Measurements from ENCODE around the gene MISP3. TPM values are rescaled to one million over a fixed set of nuclear protein-coding genes. Genes with fewer than 3 reads are reported as not detected.

The MISP3 gene
- total RNA-seq, 2 donors from 2014 or later, result 12.4 to 17.2 TPM

DNA sequence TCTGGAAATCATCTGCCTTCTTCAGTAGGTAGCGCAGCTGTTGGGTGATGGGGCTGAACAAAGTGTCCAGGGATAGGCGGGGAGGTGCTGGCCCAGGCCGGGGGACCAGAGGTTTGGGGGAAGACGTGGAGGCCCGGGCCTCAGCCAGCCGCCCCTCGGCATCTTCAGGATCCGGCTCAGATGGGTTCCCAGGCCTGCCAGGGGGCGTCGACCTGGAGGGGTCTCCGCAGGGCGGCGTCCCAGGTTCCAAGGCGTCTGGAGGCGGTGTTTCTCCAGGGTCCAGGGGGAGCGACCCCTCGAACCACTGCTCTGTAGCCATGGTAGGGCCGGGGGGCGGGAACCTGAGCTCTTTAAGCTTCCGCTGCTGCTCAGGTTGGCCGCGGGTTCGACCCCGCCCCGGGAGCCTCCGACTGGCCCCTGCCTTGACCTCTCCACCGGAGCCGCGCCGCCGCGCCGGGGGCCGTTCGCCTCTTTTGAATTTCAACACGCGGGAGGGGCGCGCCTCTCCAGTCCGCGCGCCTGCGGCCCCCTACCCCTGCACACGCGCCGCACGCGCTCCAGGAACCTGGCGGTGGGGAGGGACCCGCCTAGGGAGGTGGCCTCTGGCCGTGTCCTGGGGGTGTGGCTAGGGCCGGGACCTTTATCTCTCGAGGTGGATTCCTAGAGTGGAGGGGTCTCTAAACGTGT is 12.9 kb downstream of the MISP3 start, which contains the start of gene C19orf67:
Gene C19orf67 (minus strand): TSS at position 475 of the 687 bp plus-strand sequence. CDS start 156 bp downstream, at position 319.
- 70% methylated on average over 47 of the region's 54 CpGs for WGBS
- Histone ChIP-seq H3K9me3 (no peaks in the 10 kb centered on the region), H3K27ac (no peak within 1 kb of the TSS), H3K27me3 (replicated peaks; ENCODE audit: insufficient read depth) (no peaks in the 10 kb centered on the region), H3K36me3 (no peaks in the 10 kb centered on the region), H3K4me1 (replicated peaks) (no peaks in the 10 kb centered on the region), H3K4me3 (no peak within 1 kb of the TSS)
- intact Hi-C loops (cut with DNase I), result loop anchor here (10.0 kb wide), 1 partner anchor 311 kb away; the partner anchor contains the start of gene C19orf53
- DNase-seq (ENCODE audit: low spot score), result no peak
- TF ChIP-seq POLR2AphosphoS5 (IDR thresholded peaks at IDR 0.05), result no peak
- TF ChIP-seq POLR2A (IDR thresholded peaks at IDR 0.05), result no peak
- TF ChIP-seq, protein P1, sequence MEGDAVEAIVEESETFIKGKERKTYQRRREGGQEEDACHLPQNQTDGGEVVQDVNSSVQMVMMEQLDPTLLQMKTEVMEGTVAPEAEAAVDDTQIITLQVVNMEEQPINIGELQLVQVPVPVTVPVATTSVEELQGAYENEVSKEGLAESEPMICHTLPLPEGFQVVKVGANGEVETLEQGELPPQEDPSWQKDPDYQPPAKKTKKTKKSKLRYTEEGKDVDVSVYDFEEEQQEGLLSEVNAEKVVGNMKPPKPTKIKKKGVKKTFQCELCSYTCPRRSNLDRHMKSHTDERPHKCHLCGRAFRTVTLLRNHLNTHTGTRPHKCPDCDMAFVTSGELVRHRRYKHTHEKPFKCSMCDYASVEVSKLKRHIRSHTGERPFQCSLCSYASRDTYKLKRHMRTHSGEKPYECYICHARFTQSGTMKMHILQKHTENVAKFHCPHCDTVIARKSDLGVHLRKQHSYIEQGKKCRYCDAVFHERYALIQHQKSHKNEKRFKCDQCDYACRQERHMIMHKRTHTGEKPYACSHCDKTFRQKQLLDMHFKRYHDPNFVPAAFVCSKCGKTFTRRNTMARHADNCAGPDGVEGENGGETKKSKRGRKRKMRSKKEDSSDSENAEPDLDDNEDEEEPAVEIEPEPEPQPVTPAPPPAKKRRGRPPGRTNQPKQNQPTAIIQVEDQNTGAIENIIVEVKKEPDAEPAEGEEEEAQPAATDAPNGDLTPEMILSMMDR (IDR thresholded peaks at IDR 0.05), result no peak

DNA sequence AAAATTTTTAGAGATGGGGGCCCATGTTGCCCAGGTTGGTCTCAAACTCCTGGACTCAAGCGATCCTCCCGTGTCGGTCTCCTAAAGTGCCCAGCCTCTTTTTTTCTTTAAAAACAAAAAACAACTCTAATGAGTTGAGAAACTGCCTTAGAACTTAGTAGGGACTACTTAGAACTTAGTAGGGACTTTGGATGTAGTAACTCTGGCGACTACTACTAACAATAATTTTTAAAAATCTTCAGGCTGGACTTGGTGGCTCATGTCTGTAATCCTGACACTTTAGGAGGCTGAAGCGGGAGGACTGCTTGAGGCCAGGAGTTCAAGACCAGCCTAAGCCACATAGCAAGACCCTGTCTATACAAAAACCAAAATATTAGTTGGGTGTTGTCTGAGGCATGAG is 13.5 kb downstream of the MISP3 start:
- Histone ChIP-seq H3K27me3 (replicated peaks; ENCODE audit: insufficient read depth) (no peaks in the 10 kb centered on the region), H3K4me3 (no peak overlapping the region), H3K36me3 (no peaks in the 10 kb centered on the region), H3K9me3 (no peaks in the 10 kb centered on the region), H3K27ac (no peak overlapping the region), H3K4me1 (replicated peaks) (no peaks in the 10 kb centered on the region)
- TF ChIP-seq, protein P1 (IDR thresholded peaks at IDR 0.05), result no peak
- TF ChIP-seq POLR2A (IDR thresholded peaks at IDR 0.05), result no peak
- TF ChIP-seq POLR2AphosphoS5 (IDR thresholded peaks at IDR 0.05), result no peak
- intact Hi-C loops (cut with DNase I), result loop anchor here (10.0 kb wide), 1 partner anchor 311 kb away; the partner anchor contains the start of gene C19orf53
- 92% methylated on average over 5 of the region's 5 CpGs for WGBS
- no peak for DNase-seq (ENCODE audit: low spot score)

DNA sequence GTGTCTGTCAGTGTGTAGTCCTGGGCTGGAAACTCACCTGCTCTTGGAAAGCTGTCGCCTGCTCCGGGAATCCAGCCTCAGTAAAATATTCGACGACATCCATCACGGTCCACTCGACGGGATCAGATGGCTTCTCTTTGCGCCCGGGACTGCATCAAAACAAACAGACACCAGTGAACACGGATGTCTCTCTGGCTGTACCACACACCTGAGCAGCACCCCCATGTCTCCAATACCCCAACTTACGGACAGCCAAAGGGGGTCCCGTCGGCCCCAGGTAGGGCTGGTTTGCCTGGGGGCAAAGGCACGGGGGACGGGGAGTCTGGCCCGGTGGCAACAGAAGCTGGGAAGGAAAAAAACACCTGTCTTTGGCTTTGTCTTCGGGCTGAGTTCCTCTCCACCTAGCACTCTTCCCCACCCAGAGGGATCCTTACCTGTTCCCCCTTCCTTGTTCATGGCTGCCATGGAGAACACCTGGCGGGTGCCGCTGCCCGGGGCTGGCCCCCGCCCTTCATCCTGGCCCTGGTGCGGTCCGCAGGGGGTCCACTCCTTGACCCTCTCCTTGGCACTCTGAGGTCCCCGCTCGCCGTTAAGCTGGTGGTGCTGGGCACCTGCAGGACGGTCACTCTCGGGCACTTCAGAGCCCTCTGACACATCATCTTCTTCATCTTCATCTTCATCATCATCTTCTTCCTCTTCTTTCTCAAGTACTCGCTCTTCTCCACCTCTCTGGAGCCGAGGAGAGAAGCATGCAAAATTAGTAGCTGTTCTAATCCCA is 16.2 kb downstream of the MISP3 start:
- Histone ChIP-seq H3K27ac (peak overlapping the region in 1 of 2 donors; percentile 92), H3K36me3 (no peaks in the 10 kb centered on the region), H3K4me1 (replicated peaks) (no peaks in the 10 kb centered on the region), H3K9me3 (no peaks in the 10 kb centered on the region), H3K4me3 (no peak overlapping the region), H3K27me3 (replicated peaks; ENCODE audit: insufficient read depth) (no peaks in the 10 kb centered on the region)
- TF ChIP-seq POLR2AphosphoS5 (IDR thresholded peaks at IDR 0.05), result no peak
- TF ChIP-seq, protein P1 (IDR thresholded peaks at IDR 0.05), result no peak
- no peak for TF ChIP-seq POLR2A (IDR thresholded peaks at IDR 0.05)
- 89% methylated on average over 30 of the region's 30 CpGs for WGBS
- no peak for DNase-seq (ENCODE audit: low spot score)
- intact Hi-C loops (cut with DNase I), result loop anchor here (10.0 kb wide), 1 partner anchor 314 kb away; the partner anchor contains the start of gene C19orf53

DNA sequence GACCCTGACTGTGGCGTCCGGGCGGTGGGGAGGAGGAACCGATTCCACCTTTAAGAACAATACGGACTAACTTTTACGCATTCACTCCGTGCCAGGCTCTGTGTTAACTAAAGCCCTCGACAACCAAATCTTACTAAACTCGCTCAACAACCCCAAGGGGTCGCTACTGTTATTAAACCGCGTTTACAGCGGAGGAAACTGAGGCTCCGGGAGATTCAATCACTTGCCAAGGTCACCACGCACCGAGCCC is 16.8 kb downstream of the MISP3 start:
- WGBS, result 10% methylated on average over 16 of the region's 16 CpGs
- no peaks in the 10 kb centered on the region for H3K27me3 ChIP-seq (replicated peaks; ENCODE audit: insufficient read depth)
- no peaks in the 10 kb centered on the region for H3K9me3 ChIP-seq
- intact Hi-C loops (cut with DNase I), result loop anchor here (10.0 kb wide), 1 partner anchor 315 kb away; the partner anchor contains the start of gene C19orf53
- DNase-seq (ENCODE audit: low spot score), result no peak
- H3K4me3 ChIP-seq, result peak overlapping the region; percentile 82 to 89
- H3K27ac ChIP-seq, result peak overlapping the region in 1 of 2 donors; percentile 92
- TF ChIP-seq POLR2A (IDR thresholded peaks at IDR 0.05), result no peak
- TF ChIP-seq POLR2AphosphoS5 (IDR thresholded peaks at IDR 0.05), result no peak
- TF ChIP-seq, protein P1 (IDR thresholded peaks at IDR 0.05), result no peak
- no peaks in the 10 kb centered on the region for H3K36me3 ChIP-seq
- H3K4me1 ChIP-seq (replicated peaks), result no peaks in the 10 kb centered on the region
